HEK293 (cell line): ENCODE measurements around the gene PYGO2.

Experiments used
- CTCF ChIA-PET: fragments of 350-600 bp; formaldehyde crosslinking; extraction: SDS; loops from one replicate; lab custom pipeline; 2021; ENCODE audit warnings: antibody characterized with exemption; lab: Yijun Ruan, JAX
- POLR2A ChIA-PET: fragments of 300-600 bp; formaldehyde crosslinking; extraction: SDS; loops from one replicate; lab custom pipeline; 2020; ENCODE audit warnings: antibody characterized with exemption, inconsistent platforms; lab: Yijun Ruan, JAX
- H3K27ac ChIP-seq: fragments of 200-500 bp; sonication (Bioruptor generic); 2 replicates; pipeline ENCODE4 v1.5.1; 2014; ENCODE audit warnings: low read depth, low read length, control low read depth, inconsistent platforms; ENCODE audit errors: extremely low read depth
- H3K36me3 ChIP-seq, 2 experiments: fragments of 200-500 bp in 1 of 2; sonication (Bioruptor generic) in 1 of 2; 1 replicate in 1 of 2; 2 replicates in 1 of 2; pipeline ENCODE4 v1.5.1; 2014 to 2017; ENCODE audit warnings: inconsistent platforms in 2 of 2, low read length in 2 of 2; ENCODE audit not compliant: control insufficient read depth in 2 of 2, insufficient read depth in 1 of 2
- H3K4me1 ChIP-seq: fragments of 200-500 bp; sonication (Bioruptor generic); 2 replicates; pipeline ENCODE4 v1.5.1; 2014; ENCODE audit warnings: mild to moderate bottlenecking, low read length, inconsistent platforms; ENCODE audit not compliant: control insufficient read depth, insufficient read depth
- H3K4me3 ChIP-seq: 2 replicates; pipeline ENCODE4 v1.5.1; 2011; ENCODE audit warnings: low read depth, mild to moderate bottlenecking, control low read depth, low read length, moderate library complexity
- H3K9me3 ChIP-seq: fragments of 200-500 bp; sonication (Bioruptor generic); 2 replicates; pipeline ENCODE4 v1.5.1; 2014; ENCODE audit warnings: low read depth, low read length, inconsistent platforms; ENCODE audit not compliant: control insufficient read depth, insufficient read depth
- FEZF1 ChIP-seq: fragments of 450-650 bp; formaldehyde crosslinking; IDR thresholded peaks from 2 replicates; pipeline ENCODE4 v1.5.1; 2016; ENCODE audit warnings: missing biosample characterization, missing genetic modification characterization
- HOXD13 ChIP-seq: sonication (generic); formaldehyde crosslinking; IDR thresholded peaks from 2 replicates; pipeline ENCODE4 v1.8.0; 2022; ENCODE audit warnings: missing genetic modification reagents, borderline replicate concordance
- REPIN1 ChIP-seq: fragments of 450-650 bp; formaldehyde crosslinking; IDR thresholded peaks from 2 replicates; pipeline ENCODE4 v1.5.1; 2017; ENCODE audit warnings: missing biosample characterization, missing genetic modification characterization, low read depth
- ZBTB17 ChIP-seq: fragments of 450-650 bp; formaldehyde crosslinking; IDR thresholded peaks from 2 replicates; pipeline ENCODE4 v1.5.1; 2016; ENCODE audit warnings: missing biosample characterization, missing genetic modification characterization
- ZBTB21 ChIP-seq: fragments of 450-650 bp; formaldehyde crosslinking; IDR thresholded peaks from 2 replicates; pipeline ENCODE4 v1.5.1; 2017; ENCODE audit warnings: missing biosample characterization, missing genetic modification characterization
- ZIC2 ChIP-seq: fragments of 450-650 bp; formaldehyde crosslinking; IDR thresholded peaks from 2 replicates; pipeline ENCODE4 v1.5.1; 2016; ENCODE audit warnings: missing biosample characterization, missing genetic modification characterization
- ZNF112 ChIP-seq: fragments of 450-650 bp; formaldehyde crosslinking; IDR thresholded peaks from 2 replicates; pipeline ENCODE4 v1.5.0; 2017; ENCODE audit warnings: missing biosample characterization, missing genetic modification characterization
- ZNF146 ChIP-seq: fragments of 450-650 bp; formaldehyde crosslinking; IDR thresholded peaks from 2 replicates; pipeline ENCODE4 v1.5.1; 2016; ENCODE audit warnings: missing biosample characterization, missing genetic modification characterization
- ZNF148 ChIP-seq: fragments of 450-650 bp; formaldehyde crosslinking; IDR thresholded peaks from 2 replicates; pipeline ENCODE4 v1.5.0; 2017; ENCODE audit warnings: missing biosample characterization, missing genetic modification characterization, borderline replicate concordance
- ZNF184 ChIP-seq: fragments of 450-650 bp; IDR thresholded peaks from 2 replicates; pipeline ENCODE4 v1.5.1; 2018; ENCODE audit warnings: missing biosample characterization, mild to moderate bottlenecking, missing genetic modification characterization
- ZNF211 ChIP-seq: fragments of 450-650 bp; formaldehyde crosslinking; IDR thresholded peaks from 2 replicates; pipeline ENCODE4 v1.5.1; 2016; ENCODE audit warnings: low read depth, missing biosample characterization, missing genetic modification characterization
- ZNF274 ChIP-seq, 2 experiments: fragments of 200-500 bp in 1 of 2; fragments of 450-650 bp in 1 of 2; sonication (Bioruptor generic) in 1 of 2; formaldehyde crosslinking in 1 of 2; IDR thresholded peaks; 2 replicates each; pipeline versions ENCODE4 v1.5.1 to v1.6.1; 2014 to 2016; ENCODE audit warnings: borderline replicate concordance in 1 of 2, inconsistent platforms in 1 of 2, low read length in 1 of 2, missing biosample characterization in 1 of 2, missing genetic modification characterization in 1 of 2
- ZNF48 ChIP-seq: fragments of 450-650 bp; formaldehyde crosslinking; IDR thresholded peaks from 2 replicates; pipeline ENCODE4 v1.5.1; 2016; ENCODE audit warnings: missing biosample characterization, missing genetic modification characterization
- ZNF501 ChIP-seq: fragments of 450-650 bp; formaldehyde crosslinking; IDR thresholded peaks from 2 replicates; pipeline ENCODE4 v1.5.1; 2016; ENCODE audit warnings: missing biosample characterization, missing genetic modification characterization
- ZNF529 ChIP-seq: fragments of 450-650 bp; formaldehyde crosslinking; IDR thresholded peaks from 2 replicates; pipeline ENCODE4 v1.5.1; 2017; ENCODE audit warnings: missing genetic modification characterization, missing biosample characterization; ENCODE audit not compliant: insufficient replicate concordance
- ZNF558 ChIP-seq: fragments of 450-650 bp; formaldehyde crosslinking; IDR thresholded peaks from 2 replicates; pipeline ENCODE4 v1.5.1; 2016; ENCODE audit warnings: missing biosample characterization, missing genetic modification characterization
- ZNF670 ChIP-seq: fragments of 450-650 bp; formaldehyde crosslinking; IDR thresholded peaks from 2 replicates; pipeline ENCODE4 v1.5.1; 2016; ENCODE audit warnings: missing biosample characterization, missing genetic modification characterization, low read depth
- ZNF776 ChIP-seq: fragments of 450-650 bp; formaldehyde crosslinking; IDR thresholded peaks from 2 replicates; pipeline ENCODE4 v1.5.0; 2017; ENCODE audit warnings: missing biosample characterization, missing genetic modification characterization, borderline replicate concordance
- ZSCAN16 ChIP-seq: fragments of 450-650 bp; formaldehyde crosslinking; IDR thresholded peaks from 2 replicates; pipeline ENCODE4 v1.5.1; 2016; ENCODE audit warnings: missing biosample characterization, missing genetic modification characterization
- ZSCAN30 ChIP-seq: fragments of 450-650 bp; IDR thresholded peaks from 2 replicates; pipeline ENCODE4 v1.5.1; 2018; ENCODE audit warnings: missing biosample characterization, mild to moderate bottlenecking, missing genetic modification characterization, moderate library complexity
- TF ChIP-seq, protein P1 (sequence below): fragments of 450-650 bp; formaldehyde crosslinking; IDR thresholded peaks from 2 replicates; pipeline ENCODE4 v1.5.1; 2016; ENCODE audit warnings: missing biosample characterization, missing genetic modification characterization
- TF ChIP-seq, protein P2 (sequence below): fragments of 450-650 bp; formaldehyde crosslinking; optimal IDR thresholded peaks from 2 replicates; pipeline ENCODE3; 2016; ENCODE audit warnings: missing biosample characterization, mild to moderate bottlenecking, missing genetic modification characterization
- TF ChIP-seq, protein P3 (sequence below): fragments of 450-650 bp; formaldehyde crosslinking; IDR thresholded peaks from 2 replicates; pipeline ENCODE4 v1.5.1; 2016; ENCODE audit warnings: missing biosample characterization, missing genetic modification characterization

The PYGO2 gene

DNA sequence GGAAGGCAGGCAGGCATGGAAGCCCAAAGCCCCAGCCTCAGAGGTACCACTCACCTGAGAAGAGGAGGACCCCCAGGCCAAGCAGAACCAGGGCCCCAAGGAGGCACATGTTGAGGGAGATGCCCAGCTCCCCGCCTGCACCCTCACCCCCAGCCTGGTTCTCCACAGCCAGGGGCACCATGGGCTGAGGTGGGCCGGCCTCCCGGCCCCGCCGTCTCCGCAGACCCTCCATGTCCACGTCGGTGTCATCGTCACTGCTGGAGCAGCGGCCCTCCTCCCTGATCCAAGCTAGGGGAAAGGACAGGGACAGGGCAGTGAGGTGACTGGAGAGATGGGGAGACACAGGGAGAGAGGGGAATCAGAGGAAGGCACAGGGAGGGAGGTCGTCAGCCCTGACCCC lies 13.5 kb downstream of the PYGO2 start:
- H3K27ac ChIP-seq: no peak overlapping the region
- TF ChIP-seq ZNF274 (IDR thresholded peaks at IDR 0.05; ENCODE audit: low read length) (no peak), ZNF274 (tag by site-specific recombination; IDR thresholded peaks at IDR 0.05; ENCODE audit: borderline replicate concordance) (no peak), ZNF48 (no peak), ZNF211 (tag by site-specific recombination) (no peak), ZSCAN16 (tag by site-specific recombination) (no peak), REPIN1 (tag by site-specific recombination) (no peak), ZNF501 (tag by site-specific recombination) (no peak), ZSCAN30 (tag by site-specific recombination) (no peak), ZNF529 (tag by site-specific recombination) (no peak), ZNF776 (no peak), ZNF670 (no peak), ZBTB17 (tag by site-specific recombination) (no peak), HOXD13 (CRISPR knock-in tag) (no peak), ZNF148 (no peak), ZNF146 (tag by site-specific recombination) (no peak), ZBTB21 (tag by site-specific recombination) (no peak), ZNF558 (tag by site-specific recombination) (no peak), FEZF1 (tag by site-specific recombination) (no peak), ZNF112 (tag by site-specific recombination) (no peak)
- TF ChIP-seq, protein P1, sequence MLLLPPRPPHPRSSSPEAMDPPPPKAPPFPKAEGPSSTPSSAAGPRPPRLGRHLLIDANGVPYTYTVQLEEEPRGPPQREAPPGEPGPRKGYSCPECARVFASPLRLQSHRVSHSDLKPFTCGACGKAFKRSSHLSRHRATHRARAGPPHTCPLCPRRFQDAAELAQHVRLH (tag by site-specific recombination): no peak
- TF ChIP-seq, protein P2, sequence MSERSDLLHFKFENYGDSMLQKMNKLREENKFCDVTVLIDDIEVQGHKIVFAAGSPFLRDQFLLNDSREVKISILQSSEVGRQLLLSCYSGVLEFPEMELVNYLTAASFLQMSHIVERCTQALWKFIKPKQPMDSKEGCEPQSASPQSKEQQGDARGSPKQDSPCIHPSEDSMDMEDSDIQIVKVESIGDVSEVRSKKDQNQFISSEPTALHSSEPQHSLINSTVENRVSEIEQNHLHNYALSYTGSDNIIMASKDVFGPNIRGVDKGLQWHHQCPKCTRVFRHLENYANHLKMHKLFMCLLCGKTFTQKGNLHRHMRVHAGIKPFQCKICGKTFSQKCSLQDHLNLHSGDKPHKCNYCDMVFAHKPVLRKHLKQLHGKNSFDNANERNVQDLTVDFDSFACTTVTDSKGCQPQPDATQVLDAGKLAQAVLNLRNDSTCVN (tag by site-specific recombination): no peak
- TF ChIP-seq, all 188 proteins: peak for 0
- H3K36me3 ChIP-seq: peaks cover 0 to 28% of the 10 kb centered on the region in 2 experiments; a peak in 1 of 3 replicates
- no peak overlapping the region for H3K4me3 ChIP-seq
- POLR2A ChIA-PET: interaction anchor here (0.9 kb wide), 1 partner anchor 25 kb away, joined by 3 read pairs; no protein-coding TSS in a partner anchor
- no peaks in the 10 kb centered on the region for H3K4me1 ChIP-seq
- no peaks in the 10 kb centered on the region for H3K9me3 ChIP-seq
- CTCF ChIA-PET: interaction anchor here (0.6 to 1.7 kb wide), 2 partner anchors 35 to 94 kb away, joined by 4 read pairs; partner anchors contain the start of gene FLAD1

- TF ChIP-seq, protein P3, sequence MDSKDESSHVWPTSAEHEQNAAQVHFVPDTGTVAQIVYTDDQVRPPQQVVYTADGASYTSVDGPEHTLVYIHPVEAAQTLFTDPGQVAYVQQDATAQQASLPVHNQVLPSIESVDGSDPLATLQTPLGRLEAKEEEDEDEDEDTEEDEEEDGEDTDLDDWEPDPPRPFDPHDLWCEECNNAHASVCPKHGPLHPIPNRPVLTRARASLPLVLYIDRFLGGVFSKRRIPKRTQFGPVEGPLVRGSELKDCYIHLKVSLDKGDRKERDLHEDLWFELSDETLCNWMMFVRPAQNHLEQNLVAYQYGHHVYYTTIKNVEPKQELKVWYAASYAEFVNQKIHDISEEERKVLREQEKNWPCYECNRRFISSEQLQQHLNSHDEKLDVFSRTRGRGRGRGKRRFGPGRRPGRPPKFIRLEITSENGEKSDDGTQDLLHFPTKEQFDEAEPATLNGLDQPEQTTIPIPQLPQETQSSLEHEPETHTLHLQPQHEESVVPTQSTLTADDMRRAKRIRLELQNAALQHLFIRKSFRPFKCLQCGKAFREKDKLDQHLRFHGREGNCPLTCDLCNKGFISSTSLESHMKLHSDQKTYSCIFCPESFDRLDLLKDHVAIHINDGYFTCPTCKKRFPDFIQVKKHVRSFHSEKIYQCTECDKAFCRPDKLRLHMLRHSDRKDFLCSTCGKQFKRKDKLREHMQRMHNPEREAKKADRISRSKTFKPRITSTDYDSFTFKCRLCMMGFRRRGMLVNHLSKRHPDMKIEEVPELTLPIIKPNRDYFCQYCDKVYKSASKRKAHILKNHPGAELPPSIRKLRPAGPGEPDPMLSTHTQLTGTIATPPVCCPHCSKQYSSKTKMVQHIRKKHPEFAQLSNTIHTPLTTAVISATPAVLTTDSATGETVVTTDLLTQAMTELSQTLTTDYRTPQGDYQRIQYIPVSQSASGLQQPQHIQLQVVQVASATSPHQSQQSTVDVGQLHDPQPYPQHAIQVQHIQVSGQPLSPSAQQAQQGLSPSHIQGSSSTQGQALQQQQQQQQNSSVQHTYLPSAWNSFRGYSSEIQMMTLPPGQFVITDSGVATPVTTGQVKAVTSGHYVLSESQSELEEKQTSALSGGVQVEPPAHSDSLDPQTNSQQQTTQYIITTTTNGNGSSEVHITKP: peak; percentile 73
- no peak for TF ChIP-seq ZNF184 (tag by site-specific recombination)
- TF ChIP-seq ZIC2: peak; percentile 98
- no peak overlapping the region for H3K4me3 ChIP-seq
- no peaks in the 10 kb centered on the region for H3K9me3 ChIP-seq
- ChIA-PET CTCF (interaction anchor here (0.6 to 1.5 kb wide), 6 partner anchors 36 to 120 kb away, joined by 3 to 4 read pairs (median 3); no protein-coding TSS in a partner anchor), POLR2A (interaction anchor here (1.3 kb wide), 1 partner anchor 9 kb away, joined by 3 read pairs; the partner anchor contains the start of gene PMVK)
- peaks cover 0 to 27% of the 10 kb centered on the region in 2 experiments; a peak in 1 of 3 replicates for H3K36me3 ChIP-seq
- H3K4me1 ChIP-seq: no peaks in the 10 kb centered on the region
- no peak overlapping the region for H3K27ac ChIP-seq
These were observed 15.4 kb downstream of the PYGO2 start for GRCh38 chr1:154945962-154946850.
